ENCODE measurements around the gene SPDYC.

Gene SPDYC

GRCh38 chr11:65157336-65157735 is 12.7 kb upstream of the SPDYC start:
- no peak overlapping the region for H3K27ac ChIP-seq
- H3K4me3 ChIP-seq (ENCODE audit: low read depth in 1 of 2, low read length in 1 of 2), result no peak overlapping the region
- no peaks in the 10 kb centered on the region for H3K9me3 ChIP-seq
- H3K36me3 ChIP-seq, result no peaks in the 10 kb centered on the region
- TF ChIP-seq, protein P1, sequence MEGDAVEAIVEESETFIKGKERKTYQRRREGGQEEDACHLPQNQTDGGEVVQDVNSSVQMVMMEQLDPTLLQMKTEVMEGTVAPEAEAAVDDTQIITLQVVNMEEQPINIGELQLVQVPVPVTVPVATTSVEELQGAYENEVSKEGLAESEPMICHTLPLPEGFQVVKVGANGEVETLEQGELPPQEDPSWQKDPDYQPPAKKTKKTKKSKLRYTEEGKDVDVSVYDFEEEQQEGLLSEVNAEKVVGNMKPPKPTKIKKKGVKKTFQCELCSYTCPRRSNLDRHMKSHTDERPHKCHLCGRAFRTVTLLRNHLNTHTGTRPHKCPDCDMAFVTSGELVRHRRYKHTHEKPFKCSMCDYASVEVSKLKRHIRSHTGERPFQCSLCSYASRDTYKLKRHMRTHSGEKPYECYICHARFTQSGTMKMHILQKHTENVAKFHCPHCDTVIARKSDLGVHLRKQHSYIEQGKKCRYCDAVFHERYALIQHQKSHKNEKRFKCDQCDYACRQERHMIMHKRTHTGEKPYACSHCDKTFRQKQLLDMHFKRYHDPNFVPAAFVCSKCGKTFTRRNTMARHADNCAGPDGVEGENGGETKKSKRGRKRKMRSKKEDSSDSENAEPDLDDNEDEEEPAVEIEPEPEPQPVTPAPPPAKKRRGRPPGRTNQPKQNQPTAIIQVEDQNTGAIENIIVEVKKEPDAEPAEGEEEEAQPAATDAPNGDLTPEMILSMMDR (IDR thresholded peaks at IDR 0.05), result no peak
- H3K27me3 ChIP-seq, result no peaks in the 10 kb centered on the region
- peaks cover 6 to 12% of the 10 kb centered on the region in 2 experiments for H3K4me1 ChIP-seq (ENCODE audit: control insufficient read depth in 1 of 2, insufficient read depth in 1 of 2, low read depth in 1 of 2, low read length in 1 of 2)

DNA sequence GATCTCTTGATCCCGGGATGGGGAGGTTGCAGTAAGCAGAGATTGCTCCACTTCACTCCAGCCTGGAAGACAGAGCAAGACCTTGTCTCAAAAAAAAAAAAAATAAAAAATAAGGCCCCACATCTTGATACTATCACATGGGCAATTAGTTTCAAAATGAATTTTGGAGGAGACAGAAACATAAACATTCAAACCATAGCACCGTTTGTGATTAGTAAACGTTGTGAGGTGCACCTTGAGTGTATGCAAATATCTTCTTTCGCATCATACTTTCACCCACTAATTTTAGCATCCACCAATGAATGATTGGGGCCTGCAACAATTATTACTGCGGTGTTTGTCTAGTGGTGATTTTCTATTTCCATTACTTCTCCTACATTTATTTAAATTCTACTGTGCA is 11.0 kb upstream of the SPDYC start:
- H3K9me3 ChIP-seq, result no peaks in the 10 kb centered on the region

DNA sequence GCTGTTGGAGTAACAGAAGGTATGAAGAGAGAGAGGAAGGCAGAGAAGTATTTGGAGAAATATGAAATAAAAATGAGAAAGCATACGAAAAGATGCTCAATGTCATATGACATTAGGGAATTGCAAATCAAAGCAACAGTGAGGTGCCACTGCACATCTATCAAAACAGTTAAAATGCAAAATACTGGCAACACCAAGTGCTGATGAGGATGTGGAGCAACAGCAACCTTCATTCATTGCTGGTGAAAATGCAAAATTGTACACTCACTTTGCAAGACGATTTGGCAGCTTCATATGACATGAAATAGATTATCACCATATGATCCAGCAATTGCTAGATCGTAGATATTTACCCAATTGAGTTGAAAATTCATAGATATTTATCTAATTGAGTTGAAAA is 9.4 kb upstream of the SPDYC start:
- TF ChIP-seq, protein P1 (IDR thresholded peaks at IDR 0.05), result no peak
- no peaks in the 10 kb centered on the region for H3K36me3 ChIP-seq

More for the DNA sequence above, 11.0 kb upstream of the SPDYC start:
- no peaks in the 10 kb centered on the region for H3K36me3 ChIP-seq
- no peaks in the 10 kb centered on the region for H3K27me3 ChIP-seq
- TF ChIP-seq, protein P1 (IDR thresholded peaks at IDR 0.05), result no peak
- no peak overlapping the region for H3K4me3 ChIP-seq (ENCODE audit: low read depth in 1 of 2, low read length in 1 of 2)
- H3K4me1 ChIP-seq (ENCODE audit: control insufficient read depth in 1 of 2, insufficient read depth in 1 of 2, low read depth in 1 of 2, low read length in 1 of 2), result peaks cover 6 to 12% of the 10 kb centered on the region in 2 experiments
- no peak overlapping the region for H3K27ac ChIP-seq

DNA sequence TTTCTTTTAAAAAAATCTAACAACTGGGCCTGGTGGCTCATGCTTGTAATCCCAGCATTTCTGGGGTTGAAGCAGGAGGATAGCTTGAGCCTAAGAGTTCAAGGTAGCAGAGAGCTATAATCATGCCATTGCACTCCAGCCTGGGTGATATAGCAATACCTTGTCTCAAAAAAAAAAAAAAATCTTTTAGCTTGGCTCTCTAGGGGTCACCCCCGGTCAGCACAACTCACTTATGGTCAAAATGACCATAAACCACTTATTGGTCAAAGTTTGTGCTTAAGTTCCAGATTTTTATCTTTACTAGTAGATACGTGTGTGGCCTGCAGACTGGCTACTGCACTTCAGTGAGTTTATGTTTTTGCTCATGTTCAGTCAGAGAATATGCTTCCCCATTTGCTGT is 6.3 kb upstream of the SPDYC start:
- Histone ChIP-seq H3K4me3 (ENCODE audit: low read depth in 1 of 2, low read length in 1 of 2) (no peak overlapping the region), H3K9me3 (no peaks in the 10 kb centered on the region), H3K27ac (no peak overlapping the region), H3K27me3 (no peaks in the 10 kb centered on the region), H3K4me1 (ENCODE audit: control insufficient read depth in 1 of 2, insufficient read depth in 1 of 2, low read depth in 1 of 2, low read length in 1 of 2) (no peaks in the 10 kb centered on the region), H3K36me3 (no peaks in the 10 kb centered on the region)
- TF ChIP-seq, protein P1 (IDR thresholded peaks at IDR 0.05), result no peak

More for the DNA sequence above, 9.4 kb upstream of the SPDYC start:
- H3K4me1 ChIP-seq (ENCODE audit: control insufficient read depth in 1 of 2, insufficient read depth in 1 of 2, low read depth in 1 of 2, low read length in 1 of 2), result peaks cover 6 to 12% of the 10 kb centered on the region in 2 experiments
- no peak overlapping the region for H3K4me3 ChIP-seq (ENCODE audit: low read depth in 1 of 2, low read length in 1 of 2)
- H3K27me3 ChIP-seq, result no peaks in the 10 kb centered on the region
- no peak overlapping the region for H3K27ac ChIP-seq
- H3K9me3 ChIP-seq, result no peaks in the 10 kb centered on the region

- Histone ChIP-seq H3K4me3 (ENCODE audit: low read depth in 1 of 2, low read length in 1 of 2) (no peak overlapping the region), H3K27me3 (no peaks in the 10 kb centered on the region), H3K36me3 (no peaks in the 10 kb centered on the region), H3K27ac (no peak overlapping the region), H3K4me1 (ENCODE audit: control insufficient read depth in 1 of 2, insufficient read depth in 1 of 2, low read depth in 1 of 2, low read length in 1 of 2) (peaks cover 5 to 7% of the 10 kb centered on the region in 2 experiments), H3K9me3 (no peaks in the 10 kb centered on the region)
- TF ChIP-seq, protein P1 (IDR thresholded peaks at IDR 0.05), result no peak
These were observed 4.4 kb upstream of the SPDYC start for GRCh38 chr11:65165410-65166317.

Measured in neutrophil (primary cell).